A673 (cell line): Measurements from ENCODE around the gene BEX4. TPM values are rescaled to one million over a fixed set of nuclear protein-coding genes. Genes with fewer than 3 reads are reported as not detected.
A peak's percentile ranks its signal among the peaks of the same experiment; 100 is the strongest.

Source experiments
- BruUV-seq: library from RNA; stranded (reverse); fragments of 400-500 nt; replicated peaks from 2 replicates; lab custom pipeline; 2021; lab: Mats Ljungman, UMichigan
- CTCF ChIA-PET: fragments of 300-600 bp; sonication (Branson Sonifier 250); formaldehyde crosslinking; loops from one replicate; lab custom pipeline; 2022; ENCODE audit warnings: antibody characterized with exemption; lab: Charles Lee
- POLR2A ChIA-PET: fragments of 300-600 bp; sonication (Branson Sonifier 250); formaldehyde crosslinking; loops from one replicate; lab custom pipeline; 2022; ENCODE audit warnings: antibody characterized with exemption; ENCODE audit not compliant: low non-redundant PET; lab: Charles Lee
- DNase-seq: peaks from one replicate; pipeline ENCODE4 v3.0.0-alpha.2; 2015; ENCODE audit warnings: low spot score
- H3K27ac ChIP-seq: fragments of 200-600 bp; sonication (generic); 2 replicates; pipeline ENCODE4 v1.5.1; 2016; ENCODE audit warnings: mixed run types, low read depth, mild to moderate bottlenecking, mixed read lengths, antibody characterized with exemption, low read length; ENCODE audit not compliant: poor library complexity, severe bottlenecking
- H3K27me3 ChIP-seq: fragments of 200-600 bp; sonication (generic); replicated peaks from 2 replicates; pipeline ENCODE4 v1.6.1; 2017; ENCODE audit warnings: mixed run types, low read depth, mild to moderate bottlenecking, mixed read lengths, antibody characterized with exemption, low read length; ENCODE audit not compliant: insufficient read depth, poor library complexity
- H3K36me3 ChIP-seq: fragments of 200-600 bp; sonication (generic); 2 replicates; pipeline ENCODE4 v1.6.1; 2016; ENCODE audit warnings: mixed run types, mild to moderate bottlenecking, mixed read lengths, antibody characterized with exemption, low read length; ENCODE audit not compliant: insufficient read depth, poor library complexity, severe bottlenecking
- H3K4me1 ChIP-seq: fragments of 200-600 bp; sonication (generic); 2 replicates; pipeline ENCODE4 v1.6.1; 2017; ENCODE audit warnings: mixed run types, mild to moderate bottlenecking, mixed read lengths, antibody characterized with exemption, low read length; ENCODE audit not compliant: insufficient read depth, poor library complexity, severe bottlenecking
- H3K4me3 ChIP-seq: fragments of 200-600 bp; sonication (generic); 2 replicates; pipeline ENCODE4 v1.5.1; 2016; ENCODE audit warnings: low read depth, mixed run types, mild to moderate bottlenecking, mixed read lengths, low read length; ENCODE audit not compliant: poor library complexity, severe bottlenecking
- H3K9me3 ChIP-seq: fragments of 200-600 bp; sonication (generic); 2 replicates; pipeline ENCODE4 v1.6.1; 2016; ENCODE audit warnings: mixed run types, low read depth, mild to moderate bottlenecking, mixed read lengths, antibody characterized with exemption, low read length; ENCODE audit not compliant: poor library complexity, severe bottlenecking
- CTCF ChIP-seq: fragments of 300-800, 200-600 bp; sonication (generic); conservative IDR thresholded peaks from 2 replicates; pipeline ENCODE4 v1.5.1; 2017; ENCODE audit warnings: low read depth, mild to moderate bottlenecking, antibody characterized with exemption, low read length, moderate library complexity, mixed read lengths
- EZH2 ChIP-seq: fragments of 200-600 bp; sonication (generic); IDR thresholded peaks from 2 replicates; pipeline ENCODE4 v1.6.1; 2017; ENCODE audit warnings: borderline replicate concordance, low read depth, mild to moderate bottlenecking, mixed read lengths, antibody characterized with exemption, low read length; ENCODE audit not compliant: poor library complexity, severe bottlenecking
- intact Hi-C: fragments of 100-400 bp; cut with micrococcal nuclease; formaldehyde crosslinking; loops from one replicate; pipeline ENCODE4 v1.10.0; 2022; ENCODE audit not compliant: unreplicated experiment
- total RNA-seq: library from RNA; stranded (reverse); gene quantifications from 2 replicates; pipeline ENCODE4 v1.2.3, GENCODE V29; 2021

Gene BEX4
- total RNA-seq, 1 experiment from 2014 or later = 67.7 TPM

GRCh38 chrX:103250977-103251376 is 36.1 kb downstream of the BEX4 start:
- DNase-seq = no peak
- ChIA-PET POLR2A (interaction anchor here (0.6 kb wide), 1 partner anchor 57 kb away, joined by 4 read pairs; no protein-coding TSS in a partner anchor), CTCF (no interaction called here)
- Histone ChIP-seq H3K9me3 (no peaks in the 10 kb centered on the region), H3K27me3 (no peaks in the 10 kb centered on the region), H3K4me3 (no peak overlapping the region), H3K36me3 (no peaks in the 10 kb centered on the region), H3K27ac (no peak overlapping the region), H3K4me1 (peaks cover 4% of the 10 kb centered on the region)
- no peak for TF ChIP-seq CTCF
- TF ChIP-seq EZH2 = no peak
- BruUV-seq = no TSS peak
- intact Hi-C loops = no loop called here

GRCh38 chrX:103253608-103254007 is 38.7 kb downstream of the BEX4 start:
- H3K36me3 ChIP-seq = no peaks in the 10 kb centered on the region
- ChIA-PET CTCF (no interaction called here), POLR2A (no interaction called here)
- H3K4me1 ChIP-seq = peaks cover 4% of the 10 kb centered on the region
- H3K27me3 ChIP-seq = peaks cover 3% of the 10 kb centered on the region
- peak overlapping the region; percentile 85 for H3K27ac ChIP-seq
- TF ChIP-seq CTCF = no peak
- no peak for TF ChIP-seq EZH2
- H3K9me3 ChIP-seq = no peaks in the 10 kb centered on the region
- H3K4me3 ChIP-seq = peak overlapping the region; percentile 64
- intact Hi-C loops = no loop called here
- BruUV-seq = no TSS peak
- no peak for DNase-seq

GRCh38 chrX:103254171-103254824 is 39.4 kb downstream of the BEX4 start:
- no peaks in the 10 kb centered on the region for H3K9me3 ChIP-seq
- H3K36me3 ChIP-seq = no peaks in the 10 kb centered on the region
- ChIA-PET CTCF (no interaction called here), POLR2A (no interaction called here)
- no TSS peak for BruUV-seq
- TF ChIP-seq EZH2 = no peak
- no peak for TF ChIP-seq CTCF
- H3K4me3 ChIP-seq = peak overlapping the region; percentile 64
- peak overlapping the region; percentile 85 for H3K27ac ChIP-seq
- peak; percentile 47 for DNase-seq
- H3K4me1 ChIP-seq = peaks cover 4% of the 10 kb centered on the region
- intact Hi-C loops = no loop called here
- H3K27me3 ChIP-seq = peaks cover 3% of the 10 kb centered on the region
